ENCODE measurements around the gene VANGL2.
A peak's percentile ranks its signal among the peaks of the same experiment; 100 is the strongest.

Gene VANGL2

GRCh38 chr1:160400223-160400645 lies at the start of gene VANGL2:
TSS of gene VANGL2 (plus strand) at chr1:160400564. CDS start at chr1:160415838, 15,274 bp downstream.
- peak; percentile 81 for DNase-seq

- DNase-seq = no peak
Observed at GRCh38 chr1:160351629-160352028, 48.7 kb upstream of the VANGL2 start.

GRCh38 chr1:160352555-160352954 lies 47.8 kb upstream of the VANGL2 start:
- no peak for DNase-seq

GRCh38 chr1:160353223-160353622 lies 47.1 kb upstream of the VANGL2 start:
- DNase-seq = no peak

GRCh38 chr1:160354388-160354985 lies 45.9 kb upstream of the VANGL2 start:
- DNase-seq = peak; percentile 74

GRCh38 chr1:160357286-160358002 lies 42.9 kb upstream of the VANGL2 start:
- DNase-seq = no peak

- DNase-seq = no peak
Observed at GRCh38 chr1:160358073-160358472, 42.3 kb upstream of the VANGL2 start.

- DNase-seq = no peak
Observed at GRCh38 chr1:160359559-160360226, 40.7 kb upstream of the VANGL2 start.

GRCh38 chr1:160360227-160360695 lies 40.1 kb upstream of the VANGL2 start:
- no peak for DNase-seq

- no peak for DNase-seq
Observed at GRCh38 chr1:160361199-160361598, 39.2 kb upstream of the VANGL2 start.

- DNase-seq = no peak
Observed at GRCh38 chr1:160361814-160362167, 38.6 kb upstream of the VANGL2 start.

- DNase-seq = no peak
Observed at GRCh38 chr1:160362168-160362957, 38.0 kb upstream of the VANGL2 start.

GRCh38 chr1:160363010-160363409 lies 37.4 kb upstream of the VANGL2 start:
- DNase-seq = no peak

GRCh38 chr1:160363951-160364735 lies 36.2 kb upstream of the VANGL2 start:
- no peak for DNase-seq

GRCh38 chr1:160365325-160365724 lies 35.0 kb upstream of the VANGL2 start:
- DNase-seq = no peak

- no peak for DNase-seq
Observed at GRCh38 chr1:160366731-160367515, 33.4 kb upstream of the VANGL2 start, which contains the start of gene NHLH1. TSS of gene NHLH1 (plus strand) at chr1:160367071. CDS start at chr1:160370732, 3,661 bp downstream.

- DNase-seq = no peak
Observed at GRCh38 chr1:160367516-160367900, 32.9 kb upstream of the VANGL2 start.

GRCh38 chr1:160367934-160368923 lies 32.1 kb upstream of the VANGL2 start:
- peak; percentile 88 for DNase-seq

- no peak for DNase-seq
Observed at GRCh38 chr1:160369087-160369486, 31.3 kb upstream of the VANGL2 start.

Measured in hematopoietic multipotent progenitor cell treated with erythropoietin and hydrocortisone succinate and interleukin-3 and kit ligand, for 4 days (in vitro differentiated cells).